KG1 (cell line): ENCODE data around the gene RMDN2.
"Not testable (repeated sequence)": the region's sequence is repeated elsewhere in the genome, so short reads cannot be mapped to it uniquely, and the experiment has no call there.

ENCODE experiments used
- DNase-seq: peaks from one replicate; lab custom pipeline; 2025; lab: John Stamatoyannopoulos, UW

The RMDN2 gene

DNA sequence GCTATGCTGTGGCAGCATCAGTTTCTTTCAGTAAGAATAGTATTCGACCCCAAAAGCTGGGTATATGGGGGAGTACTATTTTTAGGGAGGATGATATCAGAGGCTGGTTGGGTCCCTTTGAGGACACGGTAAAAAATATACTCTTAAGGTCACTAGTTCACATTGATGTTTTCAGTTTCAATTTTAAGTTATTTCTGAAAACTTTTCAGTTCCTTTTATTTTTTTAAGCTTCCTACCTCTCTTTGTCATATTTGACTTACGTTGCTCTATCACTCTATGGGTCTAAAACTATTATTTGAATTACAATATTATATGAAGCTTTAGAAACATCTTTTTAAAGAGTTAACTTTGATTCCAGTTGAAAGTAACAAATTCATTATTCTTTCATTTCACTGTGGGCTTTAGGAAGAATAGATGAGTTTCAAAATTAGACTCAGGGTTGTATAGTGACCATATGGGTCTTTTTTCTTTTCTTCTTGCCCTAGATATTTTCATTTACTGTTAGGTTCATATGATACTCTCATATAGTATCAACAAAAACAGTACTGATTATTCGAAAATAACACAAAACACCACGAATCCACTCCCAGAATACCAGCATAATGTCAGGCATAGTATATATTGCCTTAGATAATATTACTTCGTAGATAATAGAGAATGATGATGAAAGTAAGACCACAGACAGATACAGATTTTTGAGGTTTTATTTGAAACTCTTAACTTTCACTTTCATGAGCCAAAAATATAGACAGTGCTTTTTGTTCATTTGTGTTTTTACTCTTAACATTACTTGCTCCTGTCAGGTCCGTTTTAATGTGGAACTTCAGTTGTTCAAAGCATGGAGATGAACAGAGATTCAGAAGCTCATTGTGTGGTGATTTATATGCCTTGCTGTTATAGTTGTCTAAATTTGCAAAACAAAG, 9.8 kb downstream of the RMDN2 start:
- DNase-seq, result no peak

DNA sequence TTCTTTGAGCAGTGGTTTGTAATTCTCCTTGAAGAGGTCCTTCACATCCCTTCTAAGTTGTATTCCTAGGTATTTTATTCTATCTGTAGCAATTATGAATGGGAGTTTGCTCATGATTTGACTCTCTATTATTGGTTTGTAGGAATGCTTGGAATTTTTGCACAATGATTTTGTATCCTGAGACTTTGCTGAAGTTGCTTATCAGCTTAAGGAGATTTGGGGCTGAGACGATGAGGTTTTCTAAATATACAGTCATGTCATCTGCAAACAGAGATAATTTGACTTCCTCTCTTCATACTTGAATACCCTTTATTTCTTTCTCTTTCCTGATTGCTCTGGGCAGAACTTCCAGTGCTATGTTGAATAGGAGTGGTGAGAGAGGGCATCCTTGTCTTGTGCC, 12.5 kb downstream of the RMDN2 start:
- not testable (repeated sequence) for DNase-seq

DNA sequence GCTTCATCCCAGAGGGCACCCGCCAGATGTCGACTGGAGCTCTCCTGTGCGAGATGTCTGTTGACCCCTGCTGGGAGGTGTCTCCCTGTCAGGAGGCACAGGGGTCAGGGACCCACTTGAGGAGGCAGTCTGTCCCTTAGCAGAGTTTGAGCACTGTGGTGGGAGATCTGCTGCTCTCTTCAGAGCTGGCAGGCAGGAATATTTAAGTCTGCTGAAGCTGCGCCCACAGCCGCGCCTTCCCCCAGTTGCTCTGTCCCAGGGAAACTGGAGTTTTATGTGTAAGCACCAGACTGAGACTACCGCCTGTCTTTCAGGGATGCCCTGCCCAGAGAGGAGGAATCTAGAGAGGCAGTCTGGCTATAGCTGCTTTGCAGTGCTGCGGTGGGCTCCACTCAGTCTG, 16.2 kb downstream of the RMDN2 start:
- not testable (repeated sequence) for DNase-seq

DNA sequence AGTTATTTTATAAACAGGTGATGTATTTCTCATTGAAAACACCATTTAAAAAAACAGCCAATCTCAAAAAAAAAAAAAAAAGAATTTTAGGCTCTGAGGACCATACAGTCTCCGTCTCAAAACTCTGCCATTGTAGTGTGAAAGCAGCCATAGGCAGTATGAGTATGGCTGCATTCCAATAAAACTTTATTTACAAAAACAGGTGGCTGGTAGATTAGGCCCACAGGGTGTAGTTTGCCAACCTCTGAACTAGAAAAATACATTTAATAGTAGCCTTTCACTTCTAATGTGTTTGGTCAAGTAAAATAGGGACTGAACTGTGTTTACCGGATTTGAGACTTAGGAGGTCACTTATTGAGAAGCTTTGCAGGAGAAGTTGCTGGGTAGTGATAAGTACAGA, 19.2 kb downstream of the RMDN2 start:
- DNase-seq, result no peak

DNA sequence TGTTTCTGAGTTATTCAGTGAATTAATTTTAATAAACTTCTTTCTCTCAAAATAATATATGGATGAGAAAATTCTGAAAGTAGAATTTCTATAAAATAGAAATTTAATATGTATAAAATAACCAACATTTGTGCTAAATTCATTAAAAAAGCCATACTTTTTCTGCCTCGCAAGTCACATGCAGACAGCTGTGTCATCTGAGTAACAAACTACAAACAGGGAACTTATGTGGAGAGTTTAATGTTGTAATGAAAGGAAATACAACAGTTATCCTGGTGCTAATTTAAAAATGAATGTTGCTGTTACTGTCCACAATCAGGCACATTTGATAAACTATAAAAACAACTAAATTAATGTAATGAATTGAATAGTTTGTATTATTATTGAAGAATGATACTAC, 22.2 kb downstream of the RMDN2 start:
- no peak for DNase-seq

DNA sequence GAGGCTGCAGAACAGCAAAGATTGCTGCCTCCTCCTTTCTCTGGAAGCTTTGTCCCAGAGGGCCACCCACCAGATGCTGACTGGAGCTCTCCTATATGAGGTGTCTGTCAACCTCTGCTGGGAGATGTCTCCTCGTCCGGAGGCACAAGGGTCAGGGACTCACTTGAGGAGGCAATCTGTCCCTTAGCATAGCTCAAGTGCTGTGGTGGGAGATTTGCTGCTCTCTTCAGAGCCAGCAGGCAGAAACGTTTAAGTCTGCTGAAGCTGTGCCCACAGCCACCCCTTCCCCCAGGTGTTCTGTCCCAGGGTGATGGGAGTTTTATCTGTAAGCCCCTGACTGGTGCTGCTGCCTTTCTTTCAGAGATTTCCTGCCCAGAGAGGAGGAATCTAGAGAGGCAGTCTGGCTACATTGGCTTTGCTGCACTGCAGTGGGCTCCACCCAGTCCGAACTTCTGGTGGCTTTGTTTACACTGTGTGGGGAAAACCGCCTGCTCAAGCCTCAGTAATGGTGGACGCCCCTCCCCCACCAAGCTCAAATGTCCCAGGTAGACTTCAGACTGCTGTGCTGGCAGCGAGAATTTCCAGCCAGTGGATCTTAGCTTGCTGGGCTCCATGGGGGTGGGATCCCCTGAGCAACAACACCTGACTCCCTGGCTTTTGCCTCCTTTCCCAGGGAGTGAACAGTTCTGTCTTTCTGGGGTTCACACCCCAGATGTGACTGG, 37.1 kb downstream of the RMDN2 start:
- not testable (repeated sequence) for DNase-seq

DNA sequence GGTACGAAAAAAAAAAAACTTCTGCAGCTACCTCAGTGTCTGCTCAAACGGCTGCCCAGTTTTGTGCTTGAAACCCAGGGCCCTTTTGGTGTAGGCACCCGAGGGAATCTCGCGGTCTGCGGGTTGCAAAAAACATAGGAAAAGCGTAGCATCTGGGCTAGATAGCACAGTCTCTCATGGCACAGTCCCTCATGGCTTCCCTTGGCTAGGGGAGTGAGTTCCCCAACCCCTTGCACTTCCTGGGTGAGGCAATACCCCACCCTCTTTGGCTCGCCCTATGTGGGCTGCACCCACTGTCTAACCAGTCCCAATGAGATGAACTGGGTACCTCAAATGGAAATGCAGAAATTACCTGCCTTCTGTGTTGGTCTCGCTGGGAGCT, 37.6 kb downstream of the RMDN2 start:
- not testable (repeated sequence) for DNase-seq

DNA sequence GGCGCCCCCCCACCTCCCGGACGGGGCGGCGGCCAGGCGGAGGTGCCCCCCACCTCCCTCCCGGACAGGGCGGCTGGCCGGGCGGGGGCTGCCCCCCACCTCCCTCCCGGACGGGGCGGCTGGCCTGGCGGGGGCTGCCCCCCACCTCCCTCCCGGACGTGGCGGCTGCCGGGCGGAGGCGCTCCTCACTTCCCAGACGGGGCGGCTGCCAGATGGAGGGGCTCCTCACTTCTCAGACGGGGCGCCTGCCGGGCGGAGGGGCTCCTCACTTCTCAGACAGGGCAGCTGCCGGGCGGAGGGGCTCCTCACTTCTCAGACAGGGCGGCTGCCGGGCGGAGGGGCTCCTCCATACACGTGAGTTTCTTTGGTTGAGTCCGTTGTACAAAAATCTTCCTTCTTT, 38.8 kb downstream of the RMDN2 start:
- DNase-seq, result not testable (repeated sequence)

DNA sequence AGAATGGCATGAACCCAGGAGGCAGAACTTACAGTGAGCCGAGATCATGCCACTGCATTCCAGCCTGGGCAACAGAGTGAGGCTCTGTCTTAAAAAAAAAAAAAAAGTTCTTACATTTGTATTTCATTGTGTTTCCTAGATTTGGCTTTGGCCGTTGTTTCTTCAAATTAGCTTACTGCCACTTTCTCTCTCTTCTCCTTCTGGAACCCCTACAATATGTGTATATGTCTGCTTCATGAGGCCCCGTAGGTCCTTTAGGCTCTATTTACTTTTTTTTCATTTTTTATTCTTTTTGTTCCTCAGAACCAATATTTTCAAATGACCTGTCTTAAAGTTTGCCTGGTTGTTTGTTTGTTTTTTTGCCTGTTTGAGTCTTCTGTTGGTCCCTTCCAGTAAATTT, 41.2 kb downstream of the RMDN2 start:
- no peak for DNase-seq

DNA sequence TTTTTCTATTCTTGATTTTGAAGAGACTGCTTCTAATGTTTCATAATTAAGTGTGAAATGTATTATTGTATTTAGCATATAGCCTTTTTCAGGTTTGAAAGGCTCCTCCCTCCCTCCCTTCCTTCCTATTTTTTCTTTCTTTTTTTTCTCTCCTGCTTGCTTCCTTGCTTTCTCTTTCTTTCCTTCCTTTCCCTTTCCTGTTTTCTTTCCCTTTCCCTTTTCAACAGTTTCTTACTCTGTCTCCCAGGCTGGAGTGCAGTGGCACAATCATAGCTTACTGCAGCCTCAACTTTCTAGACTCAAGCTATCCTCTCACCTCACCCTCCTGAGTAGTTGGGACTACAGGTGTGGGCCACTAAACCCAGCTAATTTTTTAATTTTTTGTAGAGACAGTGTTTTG, 44.6 kb downstream of the RMDN2 start:
- DNase-seq, result no peak

DNA sequence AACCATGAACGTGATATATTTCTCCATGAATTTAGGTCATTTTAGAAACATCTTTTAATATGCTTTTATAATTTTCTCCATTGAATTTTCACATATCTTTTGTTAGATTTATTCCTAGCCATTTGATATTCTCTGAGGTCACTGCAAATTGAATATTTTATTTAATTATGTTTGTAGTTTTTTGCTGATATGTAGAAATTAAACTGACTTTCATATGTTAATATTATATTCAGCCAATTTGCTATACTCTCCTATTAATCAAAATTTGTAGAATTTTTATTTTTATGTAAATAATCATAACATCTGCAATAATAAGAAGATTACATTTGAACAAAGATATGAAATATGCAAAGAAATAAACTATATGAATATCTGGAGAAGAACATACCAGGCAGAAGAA, 46.9 kb downstream of the RMDN2 start:
- DNase-seq, result no peak

DNA sequence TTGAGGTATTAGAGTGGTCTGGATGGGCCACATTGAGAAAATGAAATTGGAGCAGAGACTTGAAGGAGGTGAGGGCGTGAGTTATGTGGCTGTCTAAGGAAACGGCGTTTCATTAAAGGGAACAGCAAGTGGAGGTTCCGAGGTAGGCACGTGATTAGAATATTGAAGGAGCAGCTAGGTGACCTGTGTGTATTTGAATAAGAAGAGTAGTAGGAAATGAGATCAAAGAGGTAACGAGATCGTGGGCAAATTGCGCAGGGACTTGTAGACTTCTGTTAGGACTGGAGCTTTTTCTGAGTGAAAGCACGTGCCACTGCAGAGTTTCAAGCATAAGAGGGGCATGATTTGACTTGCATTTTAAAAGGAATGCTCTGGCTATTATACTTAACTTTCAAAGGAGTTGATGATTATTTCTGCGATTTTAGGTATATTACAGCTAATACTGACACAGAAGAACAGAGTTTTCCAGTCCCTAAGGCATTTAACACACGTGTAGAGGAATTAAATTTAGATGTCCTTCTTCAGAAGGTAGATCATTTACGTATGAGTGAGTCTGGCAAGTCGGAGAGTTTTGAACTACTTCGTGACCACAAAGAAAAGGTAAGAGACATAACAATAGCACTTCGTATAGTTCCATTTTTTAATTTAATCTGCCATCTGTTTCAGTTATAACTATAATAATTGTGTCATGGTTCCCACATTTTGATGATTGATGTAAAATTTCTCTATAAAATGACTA, 48.7 kb downstream of the RMDN2 start:
- no peak for DNase-seq

DNA sequence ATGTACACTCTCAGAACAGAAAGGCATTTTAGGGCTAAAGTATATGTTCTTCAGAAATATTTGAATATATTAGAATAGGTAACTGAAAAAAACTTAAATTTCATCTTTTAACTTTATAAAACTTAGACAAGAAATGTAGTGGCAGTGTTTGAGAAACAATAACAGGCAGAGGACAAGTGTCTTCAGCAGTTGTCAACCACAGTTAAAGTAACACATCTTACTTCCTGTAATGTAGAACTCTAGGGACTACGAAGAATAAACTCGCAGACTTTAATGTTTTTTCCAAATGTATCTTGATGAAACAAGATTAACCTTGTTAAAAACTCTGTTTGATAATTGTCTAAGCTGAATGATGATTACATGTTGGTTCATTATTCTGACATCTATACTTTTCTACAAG, 50.7 kb downstream of the RMDN2 start:
- DNase-seq, result no peak

DNA sequence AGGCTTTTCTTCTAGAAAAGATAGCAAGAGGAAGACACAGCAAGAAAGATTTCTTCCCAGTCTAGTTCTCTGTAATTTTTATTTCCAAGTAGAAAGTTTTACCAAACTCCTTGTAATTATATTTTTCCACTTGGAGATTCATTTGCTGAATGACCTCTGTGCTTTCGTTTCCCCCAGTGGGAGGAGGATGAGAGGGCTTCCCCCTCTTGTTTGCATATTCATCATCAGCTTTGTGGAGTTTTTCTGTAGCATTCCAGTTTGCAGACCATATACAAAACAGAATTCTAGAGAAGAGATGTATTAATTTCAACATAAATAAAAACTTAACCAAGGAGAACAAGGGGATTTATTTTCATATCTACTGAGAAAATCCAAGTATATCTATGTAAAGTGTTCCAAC, 51.3 kb downstream of the RMDN2 start:
- no peak for DNase-seq

DNA sequence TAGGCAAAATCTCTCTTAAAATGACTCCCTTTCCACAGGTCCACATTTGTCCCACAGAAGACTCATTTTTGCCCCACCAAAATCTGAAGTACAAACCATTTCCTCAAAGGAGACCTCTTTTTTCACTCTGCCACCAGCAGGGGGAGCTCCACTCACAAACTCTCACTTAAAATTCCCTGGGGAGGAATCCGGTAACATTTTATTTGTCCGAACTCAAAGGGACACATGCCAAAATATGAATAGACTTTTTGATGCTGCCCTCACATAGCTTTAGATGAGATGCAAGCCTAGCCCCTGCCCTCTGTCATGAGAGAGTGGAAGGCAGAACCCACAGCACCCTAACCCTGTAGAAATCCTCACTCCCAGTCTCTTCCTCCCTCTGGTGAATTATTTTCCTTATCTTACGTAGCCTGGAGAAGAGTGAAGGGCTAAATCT, 57.1 kb downstream of the RMDN2 start:
- DNase-seq, result peak; percentile 51

DNA sequence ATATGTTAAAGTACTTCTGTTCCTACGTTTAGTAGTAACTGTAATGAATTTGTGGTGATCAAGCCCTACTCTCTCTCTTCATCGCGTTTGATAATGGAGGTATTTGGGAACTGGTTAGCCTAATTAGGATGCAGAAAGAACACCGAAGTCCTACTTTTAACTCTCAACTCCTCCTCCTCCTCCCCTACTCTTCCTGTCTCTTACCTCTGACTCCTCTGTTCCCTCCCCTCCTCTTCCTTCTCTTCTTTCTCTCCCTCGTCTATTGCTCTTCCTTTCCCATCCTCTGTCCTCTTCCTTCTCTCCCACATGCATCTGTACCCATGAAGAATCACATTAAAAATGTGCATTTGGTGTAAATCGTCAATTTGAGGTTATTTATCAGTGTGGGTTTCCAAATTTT, 57.8 kb downstream of the RMDN2 start:
- DNase-seq, result no peak

DNA sequence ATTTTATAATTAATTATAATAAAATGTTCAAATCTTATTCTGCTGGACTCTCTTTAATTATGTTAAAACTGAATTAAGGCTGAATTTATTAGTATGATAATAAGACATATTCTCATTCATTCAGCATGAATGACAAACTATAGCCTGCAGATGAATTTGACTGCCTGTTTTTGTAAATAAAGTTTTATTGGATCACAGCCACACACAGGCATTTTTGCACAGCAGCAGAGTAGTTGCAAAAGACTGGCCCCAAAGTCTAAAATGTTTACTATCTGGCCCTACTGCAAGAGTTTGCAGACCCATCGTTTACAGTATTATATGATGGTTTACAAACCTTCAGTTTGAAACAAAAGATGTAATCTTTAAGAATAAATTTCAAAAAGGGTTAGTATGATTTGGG, 58.6 kb downstream of the RMDN2 start:
- DNase-seq, result no peak

DNA sequence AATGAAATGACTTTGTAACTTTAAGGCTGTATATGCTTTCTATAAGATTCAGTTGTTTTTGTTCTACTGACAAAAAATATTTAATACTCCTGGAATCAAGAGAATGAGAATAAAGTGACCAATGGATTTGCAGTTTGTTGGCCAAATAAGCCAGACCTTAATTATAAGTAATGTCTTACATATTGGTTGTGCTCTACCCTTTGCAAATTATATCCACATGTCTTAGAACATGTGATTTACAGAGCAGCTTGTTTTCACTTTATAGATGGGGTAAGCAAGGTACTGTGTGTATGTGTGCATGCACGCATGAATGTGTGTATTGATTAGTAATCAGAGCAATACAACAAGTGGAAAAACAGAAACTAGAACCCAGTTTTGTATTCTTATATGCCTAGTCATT, 59.1 kb downstream of the RMDN2 start:
- DNase-seq, result no peak

DNA sequence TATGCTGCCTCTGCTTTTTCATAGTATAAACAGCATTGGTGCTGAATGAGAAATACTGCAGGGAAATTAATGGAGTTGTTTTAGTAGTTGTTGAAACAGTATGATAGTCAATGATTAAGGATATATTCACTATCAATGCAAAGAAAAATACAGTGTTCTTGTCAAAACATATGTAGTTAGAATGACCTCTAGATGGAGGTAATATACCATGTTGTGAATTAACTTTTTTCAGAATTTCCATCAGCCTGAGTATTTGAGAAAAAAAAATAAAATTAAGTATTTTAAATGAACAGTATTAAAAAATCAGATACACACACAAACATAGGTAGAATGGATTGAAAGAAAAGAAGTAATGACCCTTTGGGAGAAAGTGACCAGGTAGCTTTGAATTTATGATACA, 59.5 kb downstream of the RMDN2 start:
- no peak for DNase-seq

DNA sequence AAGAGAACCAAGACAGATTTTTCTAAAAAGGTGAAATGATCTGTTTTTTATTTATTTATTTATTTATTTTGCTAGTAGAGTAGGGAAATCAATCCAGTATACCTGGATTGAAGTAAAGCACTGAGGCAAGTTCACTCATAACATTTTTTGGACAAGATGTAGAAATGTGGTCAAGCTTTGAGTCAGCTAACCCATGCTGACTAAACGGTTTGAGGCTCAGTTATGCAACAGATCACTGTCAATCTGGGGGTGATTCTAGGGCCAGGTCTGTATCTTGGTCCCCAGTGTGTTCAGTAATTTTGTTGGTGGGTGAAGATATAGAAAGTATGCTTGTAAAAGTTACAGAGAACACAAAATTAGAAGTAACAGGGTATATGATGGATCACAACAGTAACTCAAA, 60.2 kb downstream of the RMDN2 start:
- DNase-seq, result no peak

DNA sequence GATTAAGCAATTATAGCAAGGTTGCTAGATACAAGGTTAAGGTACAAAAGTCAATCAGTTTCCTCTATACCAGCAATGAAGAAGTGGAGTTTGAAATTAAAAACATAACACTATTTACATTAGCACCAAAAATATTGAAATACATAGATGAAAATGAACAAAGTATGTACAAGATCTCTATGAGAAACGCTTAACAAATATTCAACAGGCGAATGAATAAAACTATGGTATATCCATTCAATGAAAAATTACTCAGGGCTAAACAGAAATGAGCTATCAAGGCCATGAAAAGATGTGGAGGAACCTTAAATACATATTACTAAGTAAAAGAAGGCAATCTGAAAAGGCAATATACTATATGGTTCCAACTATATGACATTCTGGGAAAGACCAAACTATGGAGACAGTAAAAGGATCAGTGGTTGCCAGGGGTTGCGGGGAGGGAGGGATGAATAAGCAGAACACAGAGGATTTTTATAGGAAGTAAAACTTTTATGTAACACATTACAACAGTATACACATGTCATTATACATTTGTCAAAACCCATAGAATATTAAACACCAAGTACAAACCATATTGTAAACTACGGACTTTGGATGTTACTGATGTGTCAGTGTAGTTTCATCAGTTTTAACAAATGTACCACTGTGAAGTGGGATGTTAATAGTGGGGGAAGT, 62.1 kb downstream of the RMDN2 start:
- DNase-seq, result no peak

DNA sequence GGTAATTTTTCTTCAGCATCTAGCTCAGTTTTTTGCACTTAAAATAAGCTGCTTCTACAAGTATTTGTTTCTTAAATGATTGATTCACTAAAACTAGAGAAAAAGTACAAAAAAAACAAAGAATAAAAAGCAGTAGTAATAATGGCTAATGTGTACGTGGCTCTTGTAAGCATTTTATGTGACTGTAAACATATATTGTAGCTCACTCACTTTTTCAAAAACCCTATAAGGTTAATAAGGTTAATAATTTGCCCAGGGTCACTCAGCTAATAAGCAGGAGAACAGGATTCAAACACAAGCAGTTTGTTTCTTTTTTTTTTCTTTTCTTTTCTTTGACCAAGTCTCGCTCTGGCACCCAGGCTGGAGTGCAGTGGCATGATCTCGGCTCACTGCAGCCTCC, 67.5 kb downstream of the RMDN2 start:
- no peak for DNase-seq
